GM20431 (cell line): ENCODE measurements around the gene TNFAIP2.
"Not testable (repeated sequence)": the region's sequence is repeated elsewhere in the genome, so short reads cannot be mapped to it uniquely, and the experiment has no call there.

Experiments used
- in situ Hi-C: fragments of 300-500 bp; cut with MseI, MboI; formaldehyde crosslinking; loops from one replicate; pipeline ENCODE4 v1.15.0; 2020; ENCODE audit warnings: low sequenced_read_pairs; ENCODE audit not compliant: unreplicated experiment

Gene TNFAIP2

GRCh38 chr14:103142721-103143302 lies 19.6 kb downstream of the TNFAIP2 start:
- in situ Hi-C loops = no loop called here

- in situ Hi-C loops = no loop called here
Measured at GRCh38 chr14:103143506-103143905, 20.2 kb downstream of the TNFAIP2 start.

- in situ Hi-C loops = no loop called here
Measured at GRCh38 chr14:103144085-103144484, 20.8 kb downstream of the TNFAIP2 start.

GRCh38 chr14:103146141-103146709 lies 23.0 kb downstream of the TNFAIP2 start:
- in situ Hi-C loops = no loop called here

- in situ Hi-C loops = no loop called here
Measured at GRCh38 chr14:103149351-103150237, 26.3 kb downstream of the TNFAIP2 start.

- in situ Hi-C loops = no loop called here
Measured at GRCh38 chr14:103151270-103151945, 28.1 kb downstream of the TNFAIP2 start.

- in situ Hi-C loops = no loop called here
Measured at GRCh38 chr14:103155010-103155409, 31.7 kb downstream of the TNFAIP2 start.

DNA sequence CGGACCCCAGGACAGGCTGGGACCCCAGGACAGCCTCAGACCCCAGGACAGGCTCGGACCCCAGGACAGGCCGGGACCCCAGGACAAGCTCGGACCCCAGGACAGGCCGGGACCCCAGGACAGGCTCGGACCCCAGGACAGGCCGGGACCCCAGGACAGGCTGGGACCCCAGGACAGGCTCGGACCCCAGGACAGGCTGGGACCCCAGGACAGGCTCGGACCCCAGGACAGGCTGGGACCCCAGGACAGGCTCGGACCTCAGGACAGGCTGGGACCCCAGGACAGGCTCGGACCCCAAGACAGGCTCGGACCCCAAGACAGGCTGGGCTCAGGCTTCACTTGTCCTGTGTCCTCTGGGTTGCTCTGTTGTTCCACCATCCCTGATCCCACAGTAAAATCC lies 32.2 kb downstream of the TNFAIP2 start:
- in situ Hi-C loops = not testable (repeated sequence)

DNA sequence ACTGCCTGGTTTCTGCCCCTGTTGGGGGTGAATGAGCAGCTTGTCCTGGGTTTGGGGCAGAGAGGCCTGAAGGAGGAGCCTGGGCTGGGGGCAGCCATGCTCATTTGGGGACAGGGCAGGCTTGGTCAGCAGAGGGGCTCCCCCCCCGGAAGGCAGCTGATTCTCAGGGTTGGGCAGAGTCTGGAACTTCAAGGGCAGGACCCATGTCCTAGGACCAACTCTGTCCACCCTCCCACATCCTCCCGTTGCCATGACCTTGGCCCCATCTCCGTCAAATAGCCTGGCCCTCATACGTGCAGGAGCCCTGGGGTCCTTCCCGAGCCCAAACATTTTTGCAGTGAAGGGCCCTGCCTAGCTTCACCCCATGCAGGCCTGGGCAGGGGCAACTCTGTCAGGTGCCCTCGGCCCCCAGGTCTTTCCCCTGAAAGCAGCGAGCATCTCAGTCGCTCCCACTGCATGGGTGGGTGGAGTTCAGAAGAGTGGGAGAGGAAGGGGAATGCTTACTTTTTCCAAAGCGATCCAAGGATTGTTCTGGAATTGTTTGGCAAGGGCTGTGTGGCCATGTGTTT lies 32.6 kb downstream of the TNFAIP2 start:
- in situ Hi-C loops = no loop called here

DNA sequence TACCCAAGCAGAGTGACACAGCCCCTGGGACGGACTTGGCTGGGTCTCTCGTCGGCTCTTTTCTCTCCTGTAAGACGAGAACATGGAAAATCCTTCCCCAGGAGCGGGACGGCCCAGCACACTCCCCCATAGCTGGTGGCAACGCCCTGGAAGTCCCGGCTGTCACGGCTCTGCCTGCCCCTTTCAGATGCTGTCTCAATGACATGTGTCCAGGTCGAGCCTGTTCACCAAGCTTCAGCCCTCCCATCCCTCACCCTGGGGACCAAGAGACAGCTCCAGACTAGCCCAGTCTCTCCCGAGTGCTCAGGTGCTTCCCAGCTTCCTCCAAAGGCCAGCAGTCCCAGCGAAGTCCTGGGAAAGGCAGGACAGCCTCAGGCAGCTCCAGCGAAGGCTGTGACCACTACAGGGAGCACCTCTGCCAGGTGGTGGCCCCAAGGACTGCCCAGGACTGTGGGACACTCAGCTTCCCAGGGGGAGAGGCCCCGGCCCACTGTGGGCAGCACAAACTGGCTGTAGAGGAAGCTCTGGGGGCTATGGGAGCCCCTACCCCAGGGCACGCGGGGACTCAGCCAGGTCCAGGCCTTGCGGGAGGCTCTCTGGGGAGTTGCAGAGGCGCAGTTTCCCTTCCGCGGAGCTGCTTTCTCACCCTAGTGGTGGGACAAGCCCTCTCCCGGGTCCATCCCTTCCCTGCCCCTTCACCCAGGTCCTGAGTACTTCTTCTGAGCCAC lies 33.6 kb downstream of the TNFAIP2 start:
- in situ Hi-C loops = no loop called here

DNA sequence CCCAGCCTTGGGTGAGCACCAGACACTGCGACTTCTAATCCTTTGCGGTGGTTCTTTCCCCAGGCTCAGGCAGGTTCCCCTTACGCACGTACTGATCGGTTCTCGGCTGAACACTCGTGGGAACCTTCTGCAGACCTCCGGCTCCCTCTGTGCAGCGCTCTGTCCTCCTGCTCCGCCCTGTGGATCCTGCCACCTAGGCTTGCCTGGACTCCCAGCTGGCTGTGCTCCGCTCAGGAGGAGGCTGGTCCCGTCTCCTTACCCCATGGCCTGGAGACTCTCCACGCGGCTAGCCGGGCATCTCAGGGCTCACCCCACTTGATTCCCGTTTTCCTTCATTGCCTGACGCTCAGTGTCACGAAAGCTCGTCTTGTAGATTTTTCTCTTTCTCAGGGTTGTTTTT lies 34.7 kb downstream of the TNFAIP2 start:
- in situ Hi-C loops = no loop called here

- in situ Hi-C loops = no loop called here
Measured at GRCh38 chr14:103158688-103159087, 35.4 kb downstream of the TNFAIP2 start.

- in situ Hi-C loops = no loop called here
Measured at GRCh38 chr14:103160321-103161053, 37.2 kb downstream of the TNFAIP2 start.

GRCh38 chr14:103161054-103161397 lies 37.8 kb downstream of the TNFAIP2 start:
- in situ Hi-C loops = no loop called here

- in situ Hi-C loops = no loop called here
Measured at GRCh38 chr14:103163199-103163598, 39.9 kb downstream of the TNFAIP2 start.

GRCh38 chr14:103164006-103164405 lies 40.7 kb downstream of the TNFAIP2 start:
- in situ Hi-C loops = no loop called here

DNA sequence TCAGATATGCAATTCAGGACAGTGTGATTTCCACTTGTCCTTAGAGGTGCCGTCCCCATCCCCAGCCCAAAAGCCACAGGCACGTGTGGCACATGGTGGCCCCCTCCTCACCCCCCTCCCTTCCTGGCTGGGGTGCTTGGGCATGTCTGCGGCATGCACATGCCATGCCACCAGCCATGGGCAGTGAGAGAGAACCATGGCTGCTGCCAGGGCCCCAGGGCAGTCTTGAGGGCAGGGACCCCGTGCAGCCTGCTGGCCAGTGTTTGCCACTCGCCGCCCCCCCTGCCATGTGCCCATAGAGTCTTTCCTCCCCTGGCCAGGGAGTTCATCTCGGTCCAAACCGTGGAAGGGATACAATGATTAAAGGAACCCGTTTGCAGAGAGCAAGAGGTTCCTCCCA lies 41.5 kb downstream of the TNFAIP2 start:
- in situ Hi-C loops = no loop called here

DNA sequence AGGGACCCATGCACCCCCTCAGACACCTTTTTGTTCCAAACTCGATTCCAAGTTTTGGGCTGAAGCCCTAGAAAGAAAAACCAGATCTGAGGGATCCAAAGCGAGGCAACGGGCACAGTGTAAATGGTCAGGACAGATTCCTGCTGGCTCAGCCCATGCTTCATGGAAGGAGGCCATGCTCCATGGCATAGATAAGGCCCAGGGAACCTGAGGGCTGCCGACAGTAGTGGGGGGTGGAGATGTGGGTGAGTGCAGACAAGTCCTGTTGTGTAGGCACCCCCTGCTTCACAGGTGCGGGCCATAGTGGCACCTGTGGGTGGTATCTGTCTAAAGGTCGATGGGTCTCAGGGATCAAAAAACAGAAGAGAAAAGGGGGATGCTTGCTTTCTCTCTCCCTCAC lies 42.1 kb downstream of the TNFAIP2 start:
- in situ Hi-C loops = no loop called here

DNA sequence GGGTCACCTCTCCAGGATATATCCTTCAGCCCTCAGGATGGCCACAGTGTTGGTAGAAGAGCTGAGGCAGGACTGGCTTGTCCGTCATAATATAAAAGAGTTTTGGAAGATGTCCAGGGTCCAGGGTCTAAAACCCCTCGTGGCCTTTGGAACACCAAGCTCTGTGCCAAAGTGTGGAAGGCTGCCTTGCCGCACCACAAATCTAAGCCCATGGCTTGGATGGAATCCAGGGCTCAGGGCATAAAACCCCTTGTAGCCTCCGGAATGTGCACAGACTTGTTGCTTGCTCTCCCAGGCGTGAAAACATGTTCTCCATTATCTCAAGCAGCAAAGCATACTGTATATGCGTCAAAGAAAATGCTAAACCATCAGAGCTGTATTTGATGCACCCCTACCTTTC lies 46.7 kb downstream of the TNFAIP2 start:
- in situ Hi-C loops = no loop called here
